HG03432 (cell line): ENCODE results near the gene DDC.
"Not testable (repeated sequence)": the region's sequence is repeated elsewhere in the genome, so short reads cannot be mapped to it uniquely, and the experiment has no call there.

ENCODE experiments used
- ATAC-seq: cut with Tn5 transposase; IDR thresholded peaks from one replicate; pipeline ENCODE4 v1.9.1; 2021; ENCODE audit warnings: mild to moderate bottlenecking, moderate library complexity; ENCODE audit not compliant: unreplicated experiment

Gene DDC

DNA sequence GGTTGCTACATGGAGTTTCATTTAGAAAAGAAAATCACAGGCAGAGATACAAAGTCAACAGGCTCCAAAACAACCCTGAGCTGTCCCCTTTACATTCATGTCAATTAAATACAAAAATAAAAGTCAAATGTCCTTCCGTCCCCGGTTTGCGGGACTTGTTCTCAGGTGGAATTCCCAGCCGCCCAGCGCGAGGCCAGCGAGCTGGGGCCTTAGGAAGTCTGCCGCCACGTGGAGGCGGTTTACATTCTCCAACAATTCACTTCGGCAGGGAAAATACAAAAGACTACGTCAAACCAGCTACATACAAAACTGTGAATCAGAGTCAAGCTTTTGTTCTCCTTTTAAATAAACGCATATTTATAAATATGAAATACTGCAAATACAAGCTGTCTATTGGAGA lies 25.3 kb upstream of the DDC start:
- no peak for ATAC-seq

DNA sequence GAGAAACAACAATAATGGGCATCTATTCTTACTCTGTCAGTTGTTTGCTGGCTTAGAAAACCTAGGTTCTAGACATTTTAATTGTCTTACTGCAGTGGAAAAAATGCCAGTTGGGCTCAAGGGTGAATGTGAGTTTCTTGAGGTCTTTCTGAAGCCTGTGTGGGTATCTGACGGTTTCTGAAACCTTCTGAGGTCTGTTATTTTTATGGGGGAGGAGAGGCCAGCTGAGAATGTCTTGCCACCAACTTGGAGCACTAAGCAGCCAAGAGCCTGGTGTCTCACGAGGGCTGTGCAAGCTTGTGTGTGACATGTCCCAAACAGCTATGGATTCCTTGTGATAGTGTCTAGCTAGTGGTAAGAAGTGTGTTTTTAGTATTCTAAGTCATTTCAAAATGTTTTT lies 24.2 kb upstream of the DDC start:
- peak; percentile 28 for ATAC-seq

DNA sequence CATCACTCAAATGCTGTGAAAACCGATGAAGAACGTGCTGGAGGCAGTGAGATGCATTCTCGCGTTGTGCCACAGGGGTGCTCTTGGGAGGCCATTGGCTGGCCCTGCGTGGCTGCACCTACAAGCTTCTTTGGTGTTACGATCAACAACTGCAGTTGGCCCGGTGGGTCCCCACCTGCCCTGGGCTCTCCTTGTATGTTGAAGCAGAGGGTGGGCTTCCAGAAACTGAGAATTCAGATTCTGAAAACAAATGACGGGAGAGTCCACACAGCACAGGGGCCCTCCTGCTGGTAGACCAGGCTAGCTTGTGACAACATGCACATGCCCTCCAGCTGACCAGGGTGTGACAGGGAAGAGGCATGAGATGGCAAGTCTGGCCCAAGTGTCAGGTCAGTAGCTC lies 23.7 kb upstream of the DDC start:
- no peak for ATAC-seq

DNA sequence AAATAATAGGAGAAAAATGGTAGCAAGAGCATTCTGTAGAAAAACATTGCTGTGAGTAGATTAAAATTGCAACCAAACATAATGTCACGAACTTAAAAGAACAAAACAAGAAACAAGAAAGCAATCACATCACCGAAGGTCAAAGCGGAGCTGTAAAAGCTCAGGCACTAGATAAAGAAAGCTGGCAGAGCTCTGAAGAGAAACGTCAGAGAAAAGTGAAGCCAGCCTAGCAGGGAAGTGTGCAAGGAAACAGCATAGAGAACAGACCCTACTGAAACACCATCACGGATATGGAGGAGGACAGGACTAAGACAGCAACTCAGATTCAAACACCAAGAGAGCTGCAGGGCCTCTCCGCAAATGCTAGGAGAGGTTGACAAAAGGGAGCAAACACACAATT lies 22.5 kb upstream of the DDC start:
- no peak for ATAC-seq

DNA sequence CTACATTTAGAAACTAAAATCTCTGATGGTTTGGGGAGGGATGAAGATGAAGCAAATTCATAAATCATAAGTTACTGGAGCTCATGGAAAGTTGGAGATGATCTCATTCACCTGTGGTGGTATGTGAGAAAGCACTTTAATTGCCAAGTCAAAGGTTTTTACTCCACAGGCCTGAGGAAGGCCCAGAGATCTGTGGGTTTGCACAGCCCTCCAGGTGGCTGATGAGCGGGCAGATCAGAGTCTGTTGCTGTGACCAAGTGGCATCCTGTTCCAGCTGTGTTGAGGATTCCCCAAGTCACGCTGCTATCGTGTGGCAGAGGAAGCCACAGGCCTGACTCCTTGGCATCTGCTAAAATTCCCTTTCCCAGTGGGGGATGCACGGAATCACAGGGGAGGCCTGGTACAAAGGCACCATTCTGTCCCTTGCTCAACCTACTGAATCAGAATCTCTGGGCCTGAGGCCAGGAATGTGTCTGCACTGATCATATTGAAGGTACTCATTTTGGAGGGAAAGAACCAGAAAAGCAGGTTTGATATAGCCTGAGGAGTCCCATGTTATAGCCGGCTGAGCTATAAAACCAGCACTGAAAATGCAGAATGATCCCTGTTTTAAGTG lies 19.7 kb upstream of the DDC start:
- no peak for ATAC-seq

DNA sequence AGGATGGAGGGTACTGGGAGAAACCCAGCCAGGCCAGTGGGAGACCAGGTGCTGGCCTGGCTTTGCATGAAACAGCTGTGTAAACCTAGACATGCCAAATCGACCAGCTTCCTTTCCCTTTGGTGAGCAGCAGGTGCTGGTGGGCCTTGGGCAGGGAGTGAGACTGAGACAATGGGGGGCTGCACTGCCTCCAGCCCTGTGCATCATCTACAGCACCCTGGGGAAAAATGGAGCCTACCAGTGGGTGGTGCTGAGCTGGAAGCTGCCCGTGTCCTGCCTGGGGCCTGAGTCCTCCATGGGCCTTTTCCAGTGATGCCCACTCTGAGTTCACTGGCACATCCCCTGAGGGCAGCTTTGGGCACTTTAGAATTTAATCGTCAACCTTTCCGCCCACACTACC lies 19.2 kb upstream of the DDC start:
- no peak for ATAC-seq

DNA sequence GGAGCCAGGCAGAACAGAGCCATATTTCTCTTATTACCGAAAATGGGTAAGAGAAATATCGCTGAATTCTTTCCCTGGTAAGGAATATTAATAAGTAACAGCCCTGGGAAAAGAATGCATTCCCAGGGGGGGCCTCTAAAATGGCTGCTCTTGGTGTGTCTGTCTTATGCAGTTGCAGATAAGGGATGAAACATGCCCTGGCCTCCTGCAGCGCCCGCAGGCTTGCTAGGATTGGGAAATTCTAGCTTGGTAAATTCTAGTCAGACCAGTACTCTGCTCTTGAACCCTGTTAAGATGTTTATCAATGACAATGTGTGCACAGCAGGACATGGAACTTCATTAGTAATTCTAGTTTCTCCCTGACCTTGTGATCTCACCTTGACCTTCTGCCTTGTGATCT lies 18.1 kb upstream of the DDC start:
- ATAC-seq, result not testable (repeated sequence)

DNA sequence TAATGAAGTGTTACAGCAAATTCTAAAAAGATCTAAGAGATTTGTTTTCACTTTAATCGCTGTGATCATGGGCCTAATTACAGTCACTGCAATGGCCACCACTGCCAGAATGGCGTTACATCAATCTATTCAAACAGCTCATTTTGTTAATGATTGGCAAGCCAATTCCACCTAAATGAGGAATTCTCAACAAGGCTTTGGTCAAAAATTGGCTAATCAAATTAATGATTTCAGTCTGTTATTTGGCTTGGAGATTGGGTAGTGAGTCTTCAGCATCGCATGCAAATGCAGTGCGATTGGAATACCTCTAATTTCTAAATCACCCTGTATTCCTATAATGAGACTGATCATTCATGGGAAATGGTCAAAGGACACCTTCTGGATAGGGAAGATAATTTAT lies 17.1 kb upstream of the DDC start:
- not testable (repeated sequence) for ATAC-seq

DNA sequence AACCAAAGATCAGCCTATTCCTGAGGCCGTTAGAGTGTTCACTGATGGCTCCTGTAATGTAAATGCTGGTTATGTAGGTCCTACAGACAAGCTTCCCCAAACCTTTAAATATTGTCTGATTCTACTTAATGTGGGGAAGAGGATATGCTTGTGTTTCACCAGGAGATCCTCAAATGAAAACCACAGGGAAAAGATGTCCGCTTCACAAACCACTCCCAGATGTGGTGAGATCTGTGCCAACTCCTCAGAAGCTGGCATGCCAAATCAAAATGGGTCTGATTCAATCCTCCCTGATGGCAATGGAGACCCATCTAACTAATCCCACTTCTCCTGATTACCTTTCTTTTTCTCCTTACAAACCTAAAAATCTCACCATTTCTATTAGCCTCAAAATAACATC lies 15.5 kb upstream of the DDC start:
- ATAC-seq, result not testable (repeated sequence)

DNA sequence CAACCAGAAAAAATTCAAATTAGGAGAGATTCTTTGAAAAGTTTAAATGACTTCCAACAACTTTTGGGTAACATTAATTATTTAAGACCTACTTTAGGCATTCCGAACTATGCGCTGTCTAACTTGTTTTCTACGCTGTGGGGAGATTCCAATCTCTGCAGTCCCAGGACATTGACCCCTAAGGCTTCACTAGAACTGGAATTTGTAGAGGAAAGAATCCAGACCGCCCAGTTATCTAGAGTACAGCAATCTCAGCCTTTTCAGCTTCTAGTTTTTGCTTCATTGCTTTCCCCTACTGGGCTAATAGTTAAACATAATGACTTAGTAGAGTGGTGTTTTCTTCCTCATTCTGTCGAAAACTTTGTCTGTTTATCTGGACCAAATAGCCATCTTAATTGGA lies 14.9 kb upstream of the DDC start:
- ATAC-seq, result no peak

DNA sequence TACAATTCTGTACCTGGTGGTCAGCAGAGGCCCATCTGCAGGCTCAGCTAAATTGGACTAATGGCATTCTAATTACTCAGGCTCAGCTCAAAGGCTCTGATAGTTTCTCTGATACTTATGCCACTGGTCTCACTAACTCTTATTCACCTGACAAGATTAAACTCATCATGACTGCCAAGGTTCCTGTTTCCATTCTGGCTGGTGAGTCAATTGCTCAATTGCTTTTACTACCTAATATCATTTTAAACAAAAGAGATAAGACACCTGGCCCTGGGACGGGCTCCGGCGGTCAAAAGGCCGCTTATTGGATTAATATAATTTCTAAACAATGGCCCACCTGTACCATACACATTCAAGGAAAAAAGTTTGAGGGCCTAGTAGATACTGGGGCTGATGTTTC lies 12.9 kb upstream of the DDC start:
- not testable (repeated sequence) for ATAC-seq

DNA sequence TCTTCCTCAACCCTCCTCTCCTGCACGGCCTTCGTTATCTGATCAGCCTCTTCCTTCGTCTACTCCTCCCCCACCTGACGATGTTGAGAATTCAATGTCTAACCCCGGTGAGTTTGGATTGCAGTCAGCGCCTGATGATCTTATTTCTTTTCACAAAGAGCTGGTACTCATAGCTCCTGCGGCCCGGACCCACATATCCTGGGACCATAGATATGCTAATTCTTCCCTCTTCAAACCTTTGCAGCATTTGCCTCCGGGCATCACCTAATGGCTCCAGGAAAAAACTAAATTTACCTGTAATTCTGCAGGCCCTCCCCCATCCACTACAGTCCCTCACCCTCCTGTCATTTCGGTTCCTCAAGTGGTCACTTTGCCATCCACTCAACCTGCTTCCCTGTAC lies 12.4 kb upstream of the DDC start:
- ATAC-seq, result no peak

DNA sequence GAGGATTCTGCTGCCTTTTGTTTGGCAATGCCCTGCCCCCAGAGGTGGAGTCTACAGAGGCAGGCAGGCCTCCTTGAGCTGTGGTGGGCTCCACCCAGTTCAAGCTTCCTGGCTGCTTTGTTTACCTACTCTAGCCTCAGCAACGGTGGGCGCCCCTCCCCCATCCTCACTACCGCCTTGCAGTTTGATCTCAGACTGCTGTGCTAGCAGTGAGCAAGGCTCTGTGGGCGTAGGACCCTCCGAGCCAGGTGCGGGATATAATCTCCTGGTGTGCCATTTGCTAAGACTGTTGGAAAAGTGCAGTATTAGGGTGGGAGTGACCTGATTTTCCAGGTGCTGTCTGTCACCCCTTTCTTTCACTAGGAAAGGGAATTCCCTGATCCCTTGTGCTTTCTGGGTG lies 11.2 kb upstream of the DDC start:
- not testable (repeated sequence) for ATAC-seq

DNA sequence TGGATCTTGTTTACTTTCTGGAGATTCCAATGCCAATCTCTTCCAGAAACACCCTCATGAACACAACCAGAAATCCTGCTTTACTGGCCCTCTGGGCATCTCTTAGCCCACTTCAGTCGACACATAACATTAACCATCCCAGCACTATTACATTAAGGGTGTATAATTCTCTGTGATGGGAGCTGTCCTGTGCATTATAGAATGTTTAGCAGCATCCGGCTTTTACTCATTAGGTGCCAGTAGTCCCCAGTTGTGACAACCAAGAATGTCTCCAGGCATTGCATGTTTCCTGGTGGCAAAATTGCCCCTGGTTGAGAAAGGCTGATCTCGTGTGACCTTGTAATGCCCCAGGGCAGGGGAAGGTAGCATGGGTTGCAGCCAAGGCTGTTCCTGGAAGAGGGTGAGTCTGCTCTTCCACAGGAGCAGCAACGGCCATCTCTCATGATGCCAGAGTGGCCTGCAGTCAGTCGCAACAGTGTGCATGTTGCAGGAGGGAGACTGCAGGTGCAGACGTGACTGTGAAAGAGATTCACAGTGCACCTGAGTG lies 2.6 kb upstream of the DDC start:
- no peak for ATAC-seq

DNA sequence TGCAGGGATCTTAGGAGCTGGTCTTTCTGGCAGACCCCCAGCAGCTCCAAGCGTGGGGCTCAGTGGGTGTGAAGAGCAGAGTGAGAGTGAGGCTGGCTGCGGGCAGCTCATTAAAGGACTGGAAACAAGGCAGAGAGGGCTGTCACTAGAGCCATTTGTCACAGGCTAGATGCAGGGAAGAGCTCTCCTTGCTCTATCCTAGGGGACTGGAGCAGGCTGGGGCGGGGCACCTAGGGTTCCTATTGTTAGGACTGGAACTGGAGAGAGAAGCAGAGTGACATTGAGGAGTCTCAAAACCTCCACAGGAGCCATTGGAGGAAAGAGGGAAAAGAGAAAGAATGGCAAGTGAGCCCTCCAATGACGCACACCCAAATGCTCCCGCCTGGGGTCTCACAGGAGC lies 772 bp upstream of the DDC start:
- ATAC-seq, result no peak

DNA sequence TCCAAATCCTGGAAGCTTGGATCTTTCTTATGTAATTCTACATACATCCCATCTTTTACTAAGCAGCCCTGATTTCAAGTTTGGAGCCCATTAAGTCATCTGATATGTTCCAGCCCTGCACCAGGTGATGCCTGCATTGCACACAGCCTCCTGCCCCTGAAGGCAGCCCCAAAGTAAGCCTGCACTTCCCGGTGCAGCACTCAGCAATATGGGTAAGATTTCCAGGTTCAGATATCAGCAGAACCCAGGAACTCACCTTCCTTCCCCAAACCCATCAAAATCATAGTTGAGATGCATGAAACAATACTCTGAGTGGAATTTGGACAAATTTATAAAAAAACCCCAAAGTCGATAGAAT lies 333 bp upstream of the DDC start:
- no peak for ATAC-seq

DNA sequence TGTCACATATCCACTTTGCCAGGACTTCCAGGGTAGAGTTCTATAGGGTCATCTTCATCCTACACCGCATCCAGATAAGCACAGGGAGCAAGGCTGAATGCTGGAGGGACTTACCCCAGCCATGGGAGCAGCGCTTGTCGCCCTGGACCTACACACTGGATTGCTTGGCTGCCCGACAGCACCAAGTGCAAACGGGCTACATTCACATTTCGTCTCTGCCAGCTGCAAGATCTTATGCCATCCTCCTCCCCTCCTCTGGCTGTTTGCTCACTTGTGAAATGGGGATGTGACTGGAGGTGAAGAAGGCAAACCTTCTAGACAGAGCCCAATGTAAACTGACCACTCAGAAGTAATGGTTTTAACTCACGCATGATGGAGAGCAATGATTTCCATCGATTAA lies 1.0 kb downstream of the DDC start:
- ATAC-seq, result no peak

DNA sequence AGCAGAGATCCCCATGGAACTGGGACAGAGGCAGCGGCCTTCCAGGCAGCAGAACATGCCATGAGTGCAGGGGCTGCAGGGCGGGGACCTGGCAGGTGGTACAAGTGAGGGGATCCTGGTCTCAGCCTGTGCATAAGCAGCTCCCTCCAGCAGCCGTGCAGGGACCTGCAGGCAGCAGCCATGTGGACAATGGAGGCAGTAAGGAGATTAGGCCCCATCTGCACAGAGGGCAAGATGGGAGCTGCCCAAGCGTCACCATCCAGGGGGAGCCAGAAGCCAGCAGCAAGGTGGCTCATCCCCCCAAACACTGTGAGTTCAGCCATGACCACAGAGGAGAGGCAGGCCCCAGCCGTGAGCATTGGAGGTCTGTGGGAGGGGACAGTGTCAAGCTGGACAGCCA lies 3.1 kb downstream of the DDC start:
- no peak for ATAC-seq

DNA sequence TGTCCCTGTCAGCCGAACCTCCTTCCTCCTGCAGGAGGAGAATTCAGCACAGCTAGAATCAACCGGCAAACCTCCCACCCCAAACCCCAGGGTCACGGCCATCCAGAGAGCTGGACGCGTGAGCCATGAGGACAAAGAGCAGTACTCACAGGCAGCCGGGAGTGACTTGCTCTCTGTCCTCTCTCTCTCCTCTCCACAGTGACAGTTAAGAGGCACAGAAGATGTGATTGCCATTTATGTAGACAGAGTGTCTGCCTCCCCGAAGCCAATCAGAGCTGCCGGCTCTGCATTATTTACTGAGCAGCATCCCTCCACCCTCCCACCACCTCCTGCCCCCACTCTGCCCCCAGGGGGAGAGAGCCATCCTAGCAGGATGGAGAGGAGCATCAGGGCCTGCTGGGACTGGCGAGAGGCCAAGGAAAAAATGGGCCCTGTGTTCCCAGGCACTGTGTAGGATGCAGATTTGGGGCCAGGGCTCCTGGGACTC lies 4.3 kb downstream of the DDC start:
- no peak for ATAC-seq

DNA sequence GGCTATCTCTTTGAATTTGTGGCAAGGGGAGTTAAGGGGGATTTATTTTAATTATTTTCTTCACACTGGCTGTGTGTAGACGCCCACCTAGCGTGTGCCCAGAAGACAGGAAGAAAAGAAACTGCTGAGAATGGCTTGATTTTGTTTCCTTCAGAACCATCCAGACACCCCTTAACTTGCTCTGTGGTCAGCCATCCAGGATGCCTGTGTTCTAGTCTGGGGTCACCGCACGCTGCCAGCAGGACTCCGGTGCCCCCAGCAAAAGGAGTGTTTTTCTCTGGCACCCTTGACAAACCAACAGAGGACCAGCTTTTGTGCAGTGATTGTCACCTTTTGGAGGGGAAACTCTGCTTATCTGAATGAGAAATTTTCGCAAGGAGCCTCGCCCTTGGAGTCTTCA lies 5.3 kb downstream of the DDC start:
- no peak for ATAC-seq

DNA sequence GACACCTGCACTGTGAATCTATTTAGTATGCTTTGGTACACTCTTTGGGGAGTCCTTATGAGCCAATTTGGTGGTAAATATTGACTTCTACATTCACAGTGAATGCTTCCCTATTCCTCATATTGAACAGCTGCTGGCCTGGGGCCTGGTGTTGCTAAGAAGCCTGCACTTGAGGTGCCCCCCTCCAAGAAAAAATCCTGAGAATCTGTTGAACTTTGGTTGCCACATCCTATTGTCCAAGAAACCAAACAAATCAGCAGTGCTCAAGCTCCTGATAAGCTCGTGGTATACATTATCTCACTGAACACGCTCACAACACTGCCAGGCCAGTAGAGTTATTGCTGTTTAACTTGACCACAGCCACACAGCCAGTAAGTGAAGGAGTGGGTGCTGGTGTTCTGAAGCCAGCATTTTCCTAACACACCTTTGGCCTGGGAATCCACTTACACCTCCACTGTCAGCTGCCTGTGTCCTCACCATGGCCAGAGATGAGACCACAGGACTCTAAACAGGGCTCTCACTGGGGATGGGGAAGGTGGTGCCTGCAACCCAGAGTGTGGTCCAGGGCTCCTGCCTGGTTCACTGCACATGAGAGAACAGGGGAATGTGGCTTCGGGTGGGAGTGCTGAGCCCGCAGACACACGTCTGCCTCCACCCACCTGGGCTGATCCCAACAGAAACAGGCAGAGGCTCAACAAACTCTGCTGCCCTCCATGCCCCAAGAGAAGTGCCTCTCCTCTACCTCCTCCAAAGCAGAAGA lies 6.7 kb downstream of the DDC start:
- ATAC-seq, result no peak

DNA sequence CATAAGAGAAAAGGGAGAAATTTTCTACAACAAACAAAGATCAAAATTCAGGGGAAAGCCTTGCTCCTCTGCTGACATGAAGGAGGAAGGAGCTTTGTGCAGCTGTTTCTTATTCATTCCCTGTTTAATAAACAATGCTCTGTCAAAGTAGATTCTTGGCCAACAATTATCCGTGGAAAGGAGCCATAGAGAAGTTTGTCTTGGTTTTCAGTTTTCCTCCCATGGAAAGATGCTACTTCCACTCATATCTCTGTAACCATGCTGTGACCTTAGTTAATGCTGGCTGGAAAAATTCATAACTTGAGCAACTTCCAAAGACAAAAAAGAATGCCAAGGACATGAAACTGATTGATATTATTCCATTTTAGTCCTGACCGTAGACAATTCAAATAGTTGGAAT lies 8.1 kb downstream of the DDC start:
- ATAC-seq, result no peak
